Glomerular visceral epithelial cell (primary cell): ENCODE data around the gene ST6GALNAC1.

Source experiments
- DNase-seq: peaks from one replicate; pipeline ENCODE4 v3.0.0-alpha.2; 2016; ENCODE audit errors: extremely low spot score

ST6GALNAC1 gene

GRCh38 chr17:76643553-76644148 is at the start of gene ST6GALNAC1:
TSS of gene ST6GALNAC1 (minus strand) at chr17:76643757. CDS start at chr17:76643638, 119 bp downstream.
- no peak for DNase-seq

- DNase-seq = no peak
Measured at GRCh38 chr17:76691379-76692191, 48.0 kb upstream of the ST6GALNAC1 start.

GRCh38 chr17:76690596-76691280 is 47.2 kb upstream of the ST6GALNAC1 start:
- no peak for DNase-seq

- DNase-seq = no peak
Measured at GRCh38 chr17:76689859-76690258, 46.3 kb upstream of the ST6GALNAC1 start.

GRCh38 chr17:76688165-76688622 is 44.6 kb upstream of the ST6GALNAC1 start:
- peak; percentile 69 for DNase-seq

- DNase-seq = no peak
Measured at GRCh38 chr17:76687298-76688164, 44.0 kb upstream of the ST6GALNAC1 start.

GRCh38 chr17:76686538-76687297 is 43.2 kb upstream of the ST6GALNAC1 start:
- peak; percentile 39 for DNase-seq

- DNase-seq = no peak
Measured at GRCh38 chr17:76685846-76686245, 42.3 kb upstream of the ST6GALNAC1 start.

- DNase-seq = no peak
Measured at GRCh38 chr17:76685366-76685765, 41.8 kb upstream of the ST6GALNAC1 start.

- DNase-seq = no peak
Measured at GRCh38 chr17:76684756-76685155, 41.2 kb upstream of the ST6GALNAC1 start.

GRCh38 chr17:76683921-76684745 is 40.6 kb upstream of the ST6GALNAC1 start:
- no peak for DNase-seq

- DNase-seq = no peak
Measured at GRCh38 chr17:76683011-76683755, 39.6 kb upstream of the ST6GALNAC1 start.

GRCh38 chr17:76682296-76682695 is 38.7 kb upstream of the ST6GALNAC1 start:
- no peak for DNase-seq

GRCh38 chr17:76681222-76682137 is 37.9 kb upstream of the ST6GALNAC1 start:
- peak; percentile 67 for DNase-seq

- DNase-seq = no peak
Measured at GRCh38 chr17:76679239-76679638, 35.7 kb upstream of the ST6GALNAC1 start.

- no peak for DNase-seq
Measured at GRCh38 chr17:76678330-76678729, 34.8 kb upstream of the ST6GALNAC1 start.

GRCh38 chr17:76677406-76677805 is 33.8 kb upstream of the ST6GALNAC1 start:
- DNase-seq = no peak

- no peak for DNase-seq
Measured at GRCh38 chr17:76676629-76677028, 33.1 kb upstream of the ST6GALNAC1 start.
